Measurements from ENCODE around the gene ADGRV1. TPM values are rescaled to one million over a fixed set of nuclear protein-coding genes. Genes with fewer than 3 reads are reported as not detected.

ADGRV1 gene
- total RNA-seq, 1 donor from 2014 or later, result 18.2 TPM

- H3K27me3 Mint-ChIP-seq (ENCODE audit: unreplicated experiment), result no peaks in the 10 kb centered on the region
- no peaks in the 10 kb centered on the region for H3K36me3 Mint-ChIP-seq (ENCODE audit: unreplicated experiment)
- no peak overlapping the region for H3K27ac Mint-ChIP-seq (ENCODE audit: unreplicated experiment)
- H3K9me3 Mint-ChIP-seq (ENCODE audit: unreplicated experiment), result no peaks in the 10 kb centered on the region
- H3K4me3 Mint-ChIP-seq (ENCODE audit: unreplicated experiment), result no peak overlapping the region
- DNase-seq, result no peak
- TF ChIP-seq CTCF (IDR thresholded peaks at IDR 0.05; ENCODE audit: partially characterized antibody, unreplicated experiment), result no peak
- H3K4me1 Mint-ChIP-seq (ENCODE audit: low read depth, unreplicated experiment), result peaks cover 6% of the 10 kb centered on the region
Measured at GRCh38 chr5:91123291-91123690, 564.7 kb downstream of the ADGRV1 start.

- no peak for TF ChIP-seq CTCF (IDR thresholded peaks at IDR 0.05; ENCODE audit: partially characterized antibody, unreplicated experiment)
- no peaks in the 10 kb centered on the region for H3K27me3 Mint-ChIP-seq (ENCODE audit: unreplicated experiment)
- H3K9me3 Mint-ChIP-seq (ENCODE audit: unreplicated experiment), result no peaks in the 10 kb centered on the region
- no peak for DNase-seq
- H3K4me1 Mint-ChIP-seq (ENCODE audit: low read depth, unreplicated experiment), result peaks cover 6% of the 10 kb centered on the region
- no peaks in the 10 kb centered on the region for H3K36me3 Mint-ChIP-seq (ENCODE audit: unreplicated experiment)
- H3K4me3 Mint-ChIP-seq (ENCODE audit: unreplicated experiment), result no peak overlapping the region
- H3K27ac Mint-ChIP-seq (ENCODE audit: unreplicated experiment), result no peak overlapping the region
Measured at GRCh38 chr5:91123901-91124300, 565.3 kb downstream of the ADGRV1 start.

- Mint-ChIP-seq H3K4me1 (ENCODE audit: low read depth, unreplicated experiment) (peaks cover 6% of the 10 kb centered on the region), H3K27me3 (ENCODE audit: unreplicated experiment) (no peaks in the 10 kb centered on the region), H3K4me3 (ENCODE audit: unreplicated experiment) (no peak overlapping the region), H3K9me3 (ENCODE audit: unreplicated experiment) (no peaks in the 10 kb centered on the region), H3K27ac (ENCODE audit: unreplicated experiment) (no peak overlapping the region), H3K36me3 (ENCODE audit: unreplicated experiment) (no peaks in the 10 kb centered on the region)
- no peak for TF ChIP-seq CTCF (IDR thresholded peaks at IDR 0.05; ENCODE audit: partially characterized antibody, unreplicated experiment)
- no peak for DNase-seq
Measured at GRCh38 chr5:91125916-91126315, 567.3 kb downstream of the ADGRV1 start.

GRCh38 chr5:91126448-91126847 is 567.9 kb downstream of the ADGRV1 start:
- no peak for TF ChIP-seq CTCF (IDR thresholded peaks at IDR 0.05; ENCODE audit: partially characterized antibody, unreplicated experiment)
- no peak overlapping the region for H3K4me3 Mint-ChIP-seq (ENCODE audit: unreplicated experiment)
- H3K27ac Mint-ChIP-seq (ENCODE audit: unreplicated experiment), result no peak overlapping the region
- H3K4me1 Mint-ChIP-seq (ENCODE audit: low read depth, unreplicated experiment), result peaks cover 6% of the 10 kb centered on the region
- DNase-seq, result no peak
- no peaks in the 10 kb centered on the region for H3K9me3 Mint-ChIP-seq (ENCODE audit: unreplicated experiment)
- H3K36me3 Mint-ChIP-seq (ENCODE audit: unreplicated experiment), result no peaks in the 10 kb centered on the region
- no peaks in the 10 kb centered on the region for H3K27me3 Mint-ChIP-seq (ENCODE audit: unreplicated experiment)

GRCh38 chr5:91126888-91127287 is 568.3 kb downstream of the ADGRV1 start:
- H3K9me3 Mint-ChIP-seq (ENCODE audit: unreplicated experiment), result no peaks in the 10 kb centered on the region
- H3K36me3 Mint-ChIP-seq (ENCODE audit: unreplicated experiment), result no peaks in the 10 kb centered on the region
- no peak for DNase-seq
- TF ChIP-seq CTCF (IDR thresholded peaks at IDR 0.05; ENCODE audit: partially characterized antibody, unreplicated experiment), result no peak
- H3K27ac Mint-ChIP-seq (ENCODE audit: unreplicated experiment), result no peak overlapping the region
- no peak overlapping the region for H3K4me3 Mint-ChIP-seq (ENCODE audit: unreplicated experiment)
- peaks cover 6% of the 10 kb centered on the region for H3K4me1 Mint-ChIP-seq (ENCODE audit: low read depth, unreplicated experiment)
- H3K27me3 Mint-ChIP-seq (ENCODE audit: unreplicated experiment), result no peaks in the 10 kb centered on the region

Measured in glutamatergic neuron (in vitro differentiated cells).